ENCODE data around the gene ARSH.
A peak's percentile ranks its signal among the peaks of the same experiment; 100 is the strongest.
"Not testable (repeated sequence)": the region's sequence is repeated elsewhere in the genome, so short reads cannot be mapped to it uniquely, and the experiment has no call there.

The ARSH gene

DNA sequence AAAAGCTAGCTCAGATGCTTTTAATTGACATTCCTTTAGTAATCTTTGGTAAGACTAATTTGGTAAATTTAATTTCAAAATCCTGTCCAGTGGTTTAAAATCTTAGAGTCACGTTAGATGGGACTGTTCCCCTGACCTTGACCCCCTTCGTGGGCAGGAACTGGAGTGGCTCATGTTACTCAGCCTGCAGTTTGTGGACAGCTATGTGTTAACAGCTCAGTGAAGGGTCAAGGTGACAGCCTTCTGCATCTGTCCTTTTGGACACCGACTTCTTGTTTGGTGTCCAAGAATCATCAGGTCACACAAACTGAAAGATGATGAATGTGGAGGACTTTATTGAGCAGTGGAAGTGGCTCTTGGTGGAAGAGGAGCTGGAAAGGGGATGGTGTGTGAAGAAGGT lies 37.9 kb downstream of the ARSH start:
- no peak for DNase-seq

GRCh38 chrX:3044671-3045070 lies 38.3 kb downstream of the ARSH start:
- DNase-seq: no peak

DNA sequence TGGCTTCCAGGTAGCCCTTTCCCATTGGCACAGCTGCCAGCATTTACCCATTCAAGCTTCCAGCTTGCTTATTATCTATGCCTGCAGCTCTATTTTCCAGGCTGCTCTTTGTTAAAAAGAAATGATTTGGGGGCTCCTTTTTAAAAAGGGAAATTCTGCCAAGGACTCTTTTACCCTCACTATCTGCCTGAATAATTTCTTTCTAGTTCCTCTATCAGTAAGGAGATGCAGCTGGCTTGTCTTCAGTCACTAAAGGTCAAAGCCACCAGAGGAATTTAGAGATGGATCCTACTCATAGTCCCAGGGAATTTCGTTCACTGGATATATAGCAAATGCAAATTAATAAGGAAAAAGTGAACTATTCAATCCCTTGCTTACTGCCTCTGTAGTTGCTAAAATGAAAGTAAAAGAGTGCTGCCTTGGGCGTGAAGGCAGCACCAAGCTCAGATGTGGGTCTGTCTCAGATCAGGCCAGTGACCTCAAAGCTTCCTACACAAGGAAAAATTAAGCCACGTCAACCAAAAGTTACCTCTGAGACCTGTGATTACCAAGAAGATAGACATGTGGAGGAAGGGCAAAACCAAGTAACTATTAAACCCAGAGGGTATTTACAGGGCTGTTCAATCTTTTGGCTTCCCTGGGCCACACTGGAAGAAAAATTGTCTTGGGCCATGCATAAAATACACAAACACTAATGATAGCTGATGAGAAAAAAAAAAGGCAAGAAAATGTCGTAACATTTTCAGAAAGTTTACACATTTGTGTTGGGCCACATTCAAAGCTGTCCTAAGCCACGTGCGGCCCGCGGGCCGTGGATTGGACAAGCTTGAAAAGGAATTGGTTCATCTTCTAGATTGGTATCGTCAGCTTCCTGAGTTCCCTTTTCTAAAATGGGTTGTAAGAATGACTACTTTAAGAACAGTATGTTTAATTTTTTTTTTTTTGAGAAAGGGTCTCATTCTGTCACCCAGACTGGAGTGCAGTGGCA lies 40.2 kb downstream of the ARSH start:
- DNase-seq: no peak

GRCh38 chrX:3050523-3051175 lies 44.3 kb downstream of the ARSH start:
- DNase-seq: not testable (repeated sequence)

GRCh38 chrX:3052860-3053259 lies 46.5 kb downstream of the ARSH start:
- no peak for DNase-seq

DNA sequence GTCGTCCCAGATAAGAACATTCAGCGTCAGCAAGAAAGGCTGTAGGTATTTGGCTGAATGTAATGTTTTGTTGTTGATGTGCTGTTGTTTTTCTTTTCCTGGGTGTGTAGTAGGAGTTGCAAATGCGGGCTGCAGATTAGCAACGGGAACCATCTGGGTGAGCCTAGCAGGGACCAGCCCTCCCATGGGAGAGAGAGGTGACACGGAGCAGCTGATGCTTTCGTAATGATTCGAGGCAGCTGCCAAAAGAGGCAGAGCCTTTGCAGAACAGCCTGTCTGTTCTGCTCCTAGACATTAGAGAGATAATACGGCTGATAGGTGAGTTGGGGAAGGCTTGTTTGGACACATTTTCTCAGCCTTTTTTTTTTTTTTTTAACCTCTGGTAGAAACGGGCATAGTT lies 60.2 kb downstream of the ARSH start:
- peak in 1 of 2 experiments; percentile 0 for DNase-seq

DNA sequence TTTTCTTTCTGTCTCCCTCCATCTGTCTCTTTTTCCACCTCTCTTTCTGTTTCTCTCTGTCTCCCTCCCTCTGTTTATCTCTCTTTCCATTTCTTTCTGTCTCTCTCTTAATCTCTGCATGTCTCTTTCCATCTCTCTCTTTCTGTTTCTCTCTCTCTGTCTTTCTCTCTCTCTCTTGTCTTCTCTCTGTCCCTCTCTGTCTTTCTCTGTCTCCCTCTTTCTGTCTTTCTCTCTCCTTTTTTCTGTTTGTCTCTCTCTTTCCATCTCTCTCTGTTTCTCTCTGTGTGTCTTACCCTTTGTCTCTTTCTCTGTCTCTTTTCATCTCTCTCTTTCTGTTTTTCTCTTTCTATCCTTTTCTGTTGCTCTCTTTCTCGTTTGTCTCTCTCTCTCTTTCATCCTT lies 69.6 kb downstream of the ARSH start:
- DNase-seq: no peak

DNA sequence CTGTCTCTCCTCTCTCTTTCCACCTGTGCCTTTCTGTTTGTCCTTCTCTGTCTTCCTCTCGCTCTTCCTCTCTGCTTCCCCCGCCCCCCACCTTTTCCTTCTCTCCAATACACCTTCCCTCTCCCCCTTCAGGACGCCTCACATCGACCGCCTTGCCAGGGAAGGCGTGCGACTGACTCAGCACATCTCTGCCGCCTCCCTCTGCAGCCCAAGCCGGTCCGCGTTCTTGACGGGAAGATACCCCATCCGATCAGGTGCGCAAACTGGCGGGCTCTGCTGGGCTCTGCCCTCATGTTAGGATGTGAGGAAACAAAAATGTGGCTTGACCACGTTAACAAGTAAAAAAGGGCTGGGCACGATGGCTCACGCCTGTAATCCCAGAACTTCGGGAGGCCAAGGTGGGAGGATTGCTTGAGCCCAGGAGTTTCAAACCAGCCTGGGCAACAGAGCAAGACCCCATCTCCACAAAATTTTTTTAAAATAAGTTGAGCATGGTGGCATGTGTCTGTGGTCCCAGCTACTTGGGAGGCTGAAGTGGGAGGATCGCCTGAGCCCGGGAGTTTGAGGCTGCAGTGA lies 70.2 kb downstream of the ARSH start:
- DNase-seq: no peak

Data from SHP77 (cell line).